Activated CD4-positive, alpha-beta T cell treated with anti-CD3 and anti-CD28 coated beads, Interleukin-2, Interleukin-6, amounts not matched to agents 100 ng/mL and 50 ng/mL, durations not matched to agents 16 hours and 8 hours (primary cell): ENCODE data around the gene TMEM179.

Source experiments
- DNase-seq: peaks from one replicate; pipeline ENCODE4 v3.0.0-alpha.2; 2020

The TMEM179 gene

DNA sequence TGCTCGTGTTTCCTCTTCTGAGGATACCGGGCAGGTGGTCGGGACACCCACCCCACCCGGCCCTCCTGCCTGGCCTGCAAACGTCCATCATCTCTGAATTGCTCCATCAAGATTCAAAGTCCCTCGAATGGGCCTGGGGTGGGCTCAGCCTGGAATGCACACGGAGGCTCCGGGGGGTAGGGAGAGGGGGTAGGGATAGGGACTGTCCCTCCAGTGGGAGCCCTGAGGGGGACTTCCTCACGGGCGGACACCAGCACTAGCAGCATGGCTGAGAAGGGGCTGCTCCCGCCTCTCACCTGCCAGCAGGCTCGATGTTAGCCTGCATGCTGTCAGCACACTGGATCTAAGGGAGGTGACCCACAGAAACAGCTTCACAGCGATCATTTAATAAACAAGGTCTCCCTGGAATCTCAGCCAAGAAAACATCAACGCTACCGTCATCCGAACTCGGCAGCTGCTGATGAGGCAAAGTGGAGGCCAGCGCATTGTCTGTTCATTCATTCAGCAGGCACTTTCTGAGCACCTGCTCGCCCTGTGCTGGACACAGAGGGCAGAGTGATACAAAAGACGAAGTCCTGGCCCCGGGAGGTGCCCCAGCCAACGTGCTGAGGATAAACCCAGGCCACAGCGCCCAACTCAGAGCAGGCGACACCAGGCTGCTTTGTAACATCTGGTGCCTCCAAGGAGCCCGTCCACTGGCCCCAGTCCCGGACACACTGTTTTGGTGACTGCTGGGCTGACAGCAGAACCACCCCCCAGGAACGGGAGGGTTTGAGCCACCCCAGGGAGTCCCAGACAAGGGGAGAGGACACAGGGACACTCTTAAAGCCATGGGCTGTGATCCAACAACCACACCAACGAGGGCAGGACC lies 6.3 kb downstream of the TMEM179 start:
- no peak for DNase-seq

DNA sequence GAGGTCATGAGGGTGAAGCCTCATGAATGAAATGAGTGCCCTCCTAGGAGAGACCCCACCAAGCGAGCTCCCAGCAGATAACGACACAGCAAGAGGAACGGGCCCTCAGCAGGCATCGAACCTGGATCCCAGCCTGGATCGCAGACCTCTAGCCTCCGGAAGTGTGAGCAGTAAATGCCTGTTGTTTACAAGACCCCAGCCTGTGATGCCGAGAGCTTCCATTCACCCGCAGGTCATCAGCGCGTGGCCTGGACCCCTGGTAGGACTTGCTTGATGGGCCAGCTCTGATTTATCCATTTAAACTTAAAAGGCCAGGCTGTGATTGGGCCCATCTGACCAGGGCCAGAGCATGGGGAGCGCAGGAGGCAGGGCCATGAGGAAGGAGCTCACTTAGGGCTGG lies 7.0 kb downstream of the TMEM179 start:
- DNase-seq: no peak

DNA sequence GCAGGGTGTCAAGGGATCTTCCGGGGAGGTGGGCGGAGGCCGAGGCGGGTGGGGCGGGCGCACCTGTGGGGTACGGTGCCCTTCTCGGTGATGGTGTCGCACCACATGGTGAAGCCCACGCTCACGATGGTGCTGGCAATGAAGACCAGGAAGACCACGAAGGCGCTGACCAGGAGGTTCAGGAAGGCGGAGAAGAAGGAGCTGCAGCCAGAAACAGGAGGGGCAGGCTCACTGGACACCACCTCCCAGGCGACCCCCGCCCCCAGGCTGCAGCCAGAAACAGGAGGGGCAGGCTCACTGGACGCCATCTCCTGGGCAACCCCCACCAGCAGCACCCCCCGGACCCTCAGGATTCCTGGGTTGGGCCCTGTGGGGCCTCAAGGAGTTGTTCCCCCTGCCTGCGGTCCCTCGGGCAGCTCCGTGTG lies 7.6 kb downstream of the TMEM179 start:
- no peak for DNase-seq

DNA sequence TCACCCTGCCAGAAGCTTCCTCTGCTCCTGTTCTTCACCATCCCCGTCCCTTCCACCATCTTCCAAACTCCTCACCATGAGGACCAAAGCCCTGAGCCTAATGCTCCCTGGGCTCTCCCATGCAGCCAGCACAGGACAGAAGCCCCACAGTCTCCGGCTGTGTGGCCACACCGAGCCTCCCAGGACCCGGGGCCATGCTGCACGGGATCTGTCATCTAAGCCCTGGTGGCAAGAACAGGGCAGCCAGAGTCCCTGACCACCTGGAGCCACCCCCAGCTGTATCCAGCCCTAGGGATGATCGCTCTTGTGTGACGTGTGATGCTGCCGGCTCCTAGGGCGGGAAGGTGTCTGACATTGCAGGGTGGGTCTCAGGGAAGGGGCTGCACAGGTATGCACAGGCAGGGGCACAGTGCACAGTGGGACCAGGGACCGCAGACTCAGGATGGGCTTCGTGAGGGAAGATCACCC lies 8.1 kb downstream of the TMEM179 start:
- no peak for DNase-seq

DNA sequence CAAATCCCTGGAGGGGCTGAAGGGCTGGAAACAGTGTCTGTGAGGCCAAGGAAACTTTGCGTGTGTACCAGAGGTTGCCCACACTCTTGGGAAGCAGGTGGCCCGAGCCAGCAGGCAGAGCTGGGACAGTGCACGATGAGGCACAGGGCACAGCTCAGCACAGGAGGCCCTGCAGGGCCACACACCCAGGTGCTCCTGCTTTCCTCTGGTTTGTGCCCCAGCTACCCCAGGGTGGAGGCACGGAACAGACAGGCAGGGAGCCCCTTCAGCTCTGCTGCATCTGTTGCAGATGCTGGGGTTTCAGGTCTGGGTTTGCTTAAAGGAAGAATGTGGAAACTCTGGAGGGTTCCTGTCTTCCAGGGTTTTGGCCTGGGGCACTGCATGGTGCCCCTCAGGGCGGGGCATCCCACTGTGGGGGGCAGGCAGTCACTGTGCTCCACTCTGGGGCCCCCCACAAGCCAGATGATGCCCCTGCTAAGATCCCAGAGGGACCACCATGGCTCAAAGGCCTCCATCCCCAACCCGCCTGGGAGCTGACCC lies 8.6 kb downstream of the TMEM179 start:
- no peak for DNase-seq

DNA sequence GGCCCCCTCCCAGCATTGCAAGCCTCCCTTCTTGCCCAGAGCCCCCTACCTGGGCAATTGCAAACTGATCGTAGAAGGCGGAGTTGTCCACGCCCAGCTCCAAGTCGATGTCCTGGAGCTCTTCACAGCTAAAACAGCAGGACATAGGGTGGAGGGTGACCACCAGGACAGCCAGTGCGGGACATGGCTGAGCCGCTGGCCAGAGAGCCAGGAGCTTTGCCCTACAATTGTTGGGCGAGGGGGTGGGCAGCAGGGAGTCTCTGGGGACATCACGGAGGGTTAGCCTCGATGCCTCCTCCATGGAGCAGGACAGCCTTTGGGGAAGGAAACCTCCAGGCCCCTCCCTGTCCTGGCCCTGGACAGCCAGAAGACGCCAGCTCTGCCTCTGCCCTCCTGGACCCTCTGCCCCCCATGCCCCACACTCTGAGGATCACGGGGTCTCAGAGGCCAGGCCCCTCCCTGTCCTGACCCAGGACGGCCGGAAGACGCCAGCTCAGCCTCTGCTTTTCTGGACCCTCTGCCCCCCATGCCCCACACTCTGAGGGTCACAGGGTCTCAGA lies 9.4 kb downstream of the TMEM179 start:
- DNase-seq: no peak

DNA sequence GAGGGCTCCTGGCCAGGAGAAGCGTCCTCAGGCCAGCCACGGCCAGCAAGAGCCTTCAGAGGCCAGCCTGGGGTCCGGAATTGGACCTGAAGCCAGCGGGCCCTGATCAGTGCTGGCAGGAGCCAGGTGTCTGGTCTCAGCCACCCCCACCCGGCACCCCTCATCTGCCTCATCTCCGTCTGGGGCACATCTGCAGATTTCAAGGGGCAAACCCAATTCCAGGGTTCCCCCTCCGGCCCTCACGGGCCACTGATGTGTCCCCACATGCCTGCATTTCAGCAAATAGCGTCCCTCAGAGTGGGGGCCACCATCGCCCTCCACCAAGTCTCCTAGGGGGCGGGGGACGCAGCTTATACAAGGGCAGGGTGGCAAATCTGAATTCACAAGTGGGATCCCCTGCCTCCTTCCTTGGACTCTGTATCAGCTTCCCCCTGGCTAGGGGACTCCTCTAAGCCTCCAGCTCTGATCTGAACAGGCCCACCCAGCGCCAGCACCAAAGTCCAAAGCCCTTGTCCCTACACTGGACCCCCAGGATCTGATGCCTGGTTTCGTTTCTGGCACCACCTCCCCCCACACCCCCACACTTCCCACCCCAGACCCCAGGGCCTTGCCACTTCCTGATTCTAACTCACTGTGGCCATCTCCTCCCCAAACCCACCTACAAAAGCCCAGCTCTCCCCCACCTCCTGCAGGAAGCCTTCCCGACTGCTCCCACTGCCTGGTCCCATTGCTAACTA lies 10.1 kb downstream of the TMEM179 start:
- DNase-seq: no peak

DNA sequence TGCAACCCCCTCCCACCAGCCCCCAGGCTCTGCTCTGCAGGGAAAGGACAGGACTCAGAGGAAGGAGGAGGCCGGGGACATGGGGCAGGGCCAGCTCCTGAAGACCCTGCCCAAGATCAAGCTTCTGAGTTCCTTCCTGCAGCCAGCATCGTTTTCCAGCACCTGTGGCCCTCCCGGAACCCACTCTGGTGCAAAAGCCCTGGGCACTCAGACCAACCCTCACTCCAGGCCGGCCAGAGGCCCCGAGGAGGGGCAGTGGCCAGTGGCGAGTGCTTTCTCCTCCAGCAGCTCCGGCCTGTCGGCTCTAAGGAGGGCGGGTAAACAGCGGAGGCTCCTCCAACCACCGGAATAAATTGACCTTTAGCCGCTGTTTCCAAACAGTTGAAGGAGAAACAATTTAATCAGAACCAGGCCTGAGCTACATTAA lies 10.8 kb downstream of the TMEM179 start:
- DNase-seq: no peak

DNA sequence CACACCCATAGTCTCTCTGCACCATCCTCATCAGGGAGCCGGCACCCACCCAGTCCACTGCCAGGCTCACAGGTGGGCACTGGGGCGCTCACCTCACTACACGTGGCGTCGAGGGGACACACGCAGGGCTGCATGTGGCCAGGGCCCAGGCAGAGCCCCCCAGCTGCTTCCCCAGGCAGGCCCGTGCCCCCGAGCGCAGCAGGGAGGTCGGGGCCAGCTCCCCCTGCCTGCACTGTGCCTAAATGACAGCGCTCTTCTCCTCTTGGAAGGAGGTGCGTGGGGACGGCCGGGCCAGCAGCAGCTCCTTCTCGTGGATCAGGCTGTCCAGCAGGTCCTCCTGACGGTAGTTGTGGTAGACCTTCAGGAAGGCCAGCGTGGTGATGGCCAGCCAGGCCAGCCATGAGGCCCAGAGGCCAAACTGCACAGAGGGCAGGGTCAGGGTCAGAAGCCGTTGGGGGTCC lies 11.3 kb downstream of the TMEM179 start:
- DNase-seq: no peak

DNA sequence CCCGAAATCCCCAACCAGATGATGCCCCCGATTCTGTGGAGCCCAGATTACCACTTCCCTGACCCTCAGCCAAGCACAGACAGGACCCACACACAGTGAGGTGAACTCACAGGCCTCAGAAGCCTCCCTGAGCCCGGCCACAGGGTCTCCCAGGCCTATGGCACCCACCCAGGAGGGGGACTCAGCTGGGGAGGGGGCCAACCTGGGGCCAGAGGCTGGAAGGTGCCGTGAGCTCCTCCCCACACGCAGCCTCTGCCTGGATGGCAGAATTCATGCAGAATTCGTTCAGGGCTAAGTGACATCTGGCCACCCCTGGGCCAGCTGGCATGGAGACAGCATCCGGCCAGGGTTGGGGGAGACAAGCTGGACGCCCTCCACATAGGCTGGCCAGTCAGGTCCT lies 11.8 kb downstream of the TMEM179 start:
- no peak for DNase-seq

DNA sequence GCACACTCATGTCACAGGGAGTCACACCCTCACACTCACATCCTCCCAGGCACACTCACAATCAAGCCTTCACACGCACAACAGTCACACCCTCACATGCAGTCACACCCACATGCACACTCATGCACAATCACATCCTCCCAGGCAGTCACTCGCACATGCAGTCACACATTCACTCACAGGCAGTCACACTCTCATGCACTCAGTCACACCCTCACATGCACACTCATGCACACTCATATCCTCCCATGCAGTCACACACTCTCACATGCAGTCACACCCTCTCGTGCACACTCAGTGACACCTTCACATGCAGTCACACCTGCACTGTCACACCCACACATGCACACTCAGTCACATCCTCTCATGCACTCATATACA lies 12.3 kb downstream of the TMEM179 start:
- no peak for DNase-seq

DNA sequence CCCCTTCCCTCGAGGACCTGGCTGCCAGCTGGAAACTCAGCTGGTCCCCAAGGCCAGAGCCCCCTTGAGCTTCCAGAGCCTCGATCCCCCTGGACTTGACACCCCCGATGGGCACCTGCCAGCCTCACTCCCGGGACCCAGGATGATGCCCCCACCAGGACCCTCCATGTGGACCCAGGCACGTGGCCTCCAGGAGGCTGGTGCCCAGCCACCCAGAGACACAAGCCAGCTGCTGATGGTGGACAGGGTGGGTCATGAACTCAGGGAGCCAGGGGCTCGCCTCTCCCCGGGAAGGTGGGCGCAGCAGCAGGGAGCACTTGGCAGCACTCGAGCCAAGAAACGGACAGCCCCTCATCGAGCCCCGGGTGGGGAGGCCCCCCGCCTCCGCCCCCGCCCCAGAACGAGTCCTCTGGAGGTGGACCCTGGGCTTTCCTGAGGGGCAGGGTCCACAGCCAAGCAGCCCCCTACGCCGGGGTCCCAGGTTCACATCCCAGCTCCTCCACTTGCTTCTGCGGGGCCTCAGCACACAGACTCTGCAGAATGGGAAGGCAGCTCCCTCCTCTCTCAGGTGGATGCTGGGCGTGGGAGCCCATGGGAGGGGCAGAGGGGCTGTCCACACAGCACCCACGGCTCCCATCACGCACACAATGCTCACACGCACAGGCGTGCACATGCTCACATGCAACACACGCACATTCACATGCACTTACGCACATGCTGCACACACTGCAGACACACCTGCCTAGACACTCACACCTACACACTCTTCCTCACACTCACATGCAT lies 12.9 kb downstream of the TMEM179 start:
- no peak for DNase-seq

DNA sequence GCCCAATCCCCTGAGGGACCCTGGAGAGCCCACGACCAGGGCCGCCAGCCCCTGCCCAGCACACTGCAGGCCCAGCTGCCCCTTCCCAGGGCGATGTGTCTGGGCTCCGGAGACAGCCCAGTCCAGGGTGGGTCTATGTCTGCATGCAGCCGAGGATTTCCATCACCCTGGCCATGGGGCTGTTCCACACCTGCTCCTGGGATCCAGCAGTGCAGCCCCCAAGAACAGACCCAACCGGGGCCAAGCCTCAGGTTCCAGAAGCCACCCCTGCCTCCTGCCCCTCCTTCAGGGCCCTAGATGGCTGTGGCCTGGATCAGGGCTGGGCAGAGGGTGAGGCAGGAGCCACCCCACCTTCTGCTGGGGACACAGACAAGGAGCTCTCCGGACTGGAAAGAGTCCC lies 13.5 kb downstream of the TMEM179 start:
- DNase-seq: no peak

DNA sequence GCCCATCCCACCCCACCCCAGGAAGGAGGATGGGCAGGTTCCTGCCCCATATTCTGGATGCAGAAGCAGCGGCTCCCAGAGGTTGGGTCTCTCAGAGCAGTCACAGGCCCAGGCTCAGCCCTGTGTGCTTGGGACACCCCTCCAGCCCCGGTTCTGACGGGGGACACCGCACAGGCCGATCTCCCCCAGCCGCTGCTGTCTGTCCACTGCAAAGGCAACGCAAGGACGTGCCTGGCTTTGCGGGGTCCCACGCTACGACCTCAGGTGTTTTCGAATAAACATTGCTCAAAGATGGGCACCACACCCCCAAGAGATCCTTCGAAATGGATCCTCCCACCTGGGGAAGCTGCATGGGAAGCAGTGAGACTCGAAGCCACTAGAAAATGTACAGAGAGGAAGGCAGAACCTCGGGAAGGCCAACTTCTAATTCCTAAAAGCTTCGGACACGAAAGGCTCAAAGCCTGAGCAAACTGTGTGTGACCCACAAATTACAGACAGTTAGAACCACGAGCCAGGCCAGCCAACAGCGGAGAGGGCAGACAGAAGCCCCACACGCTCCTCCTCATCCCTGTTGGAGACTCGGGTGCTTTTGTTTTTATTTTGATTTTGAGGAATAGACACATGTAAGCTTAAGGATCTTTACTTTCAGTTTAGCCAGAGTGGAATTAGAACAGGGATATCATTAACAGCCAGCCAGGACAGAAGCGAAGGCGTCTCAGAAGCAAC lies 14.2 kb downstream of the TMEM179 start:
- no peak for DNase-seq

DNA sequence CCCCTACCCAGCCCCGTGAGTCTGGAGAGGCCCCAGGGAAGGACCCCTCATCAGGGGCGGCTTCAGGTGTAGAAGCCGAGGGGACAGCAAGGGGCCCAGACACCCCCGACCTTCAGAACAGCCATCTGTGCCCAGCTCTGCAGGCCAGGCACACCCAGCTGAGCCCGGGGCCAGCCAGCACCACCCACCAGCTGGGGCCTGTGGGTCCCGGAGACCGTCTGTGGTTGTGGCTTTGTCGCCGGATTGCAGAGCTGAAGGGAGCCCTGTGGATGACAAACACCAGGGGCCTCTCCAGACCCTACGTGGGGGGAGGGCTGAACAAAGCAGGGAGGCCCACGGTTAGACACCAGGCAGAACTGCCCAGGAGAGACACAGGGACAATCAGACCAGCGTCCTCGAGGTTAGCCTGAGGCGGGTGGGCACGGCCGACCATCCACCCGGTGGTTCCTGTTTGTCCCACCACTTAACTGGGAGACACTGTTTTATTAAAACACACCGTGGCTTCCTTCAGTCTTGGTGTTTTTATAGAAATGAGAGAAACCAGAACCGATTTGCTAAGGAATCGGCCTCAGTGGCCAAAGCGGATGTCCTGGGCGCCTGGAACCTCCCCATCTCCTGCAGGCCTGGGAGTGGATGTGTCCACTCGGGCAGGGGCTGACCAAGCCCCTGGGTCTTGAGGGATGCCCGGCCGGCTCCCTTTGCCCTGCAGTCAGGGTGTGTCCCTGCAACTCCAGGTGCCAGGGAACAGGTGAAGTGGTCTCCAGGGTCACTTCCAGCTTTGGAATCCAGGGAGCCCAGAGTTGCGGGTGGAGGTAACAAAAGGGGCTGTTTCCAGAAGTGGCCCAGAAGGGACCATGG lies 15.0 kb downstream of the TMEM179 start:
- DNase-seq: no peak

DNA sequence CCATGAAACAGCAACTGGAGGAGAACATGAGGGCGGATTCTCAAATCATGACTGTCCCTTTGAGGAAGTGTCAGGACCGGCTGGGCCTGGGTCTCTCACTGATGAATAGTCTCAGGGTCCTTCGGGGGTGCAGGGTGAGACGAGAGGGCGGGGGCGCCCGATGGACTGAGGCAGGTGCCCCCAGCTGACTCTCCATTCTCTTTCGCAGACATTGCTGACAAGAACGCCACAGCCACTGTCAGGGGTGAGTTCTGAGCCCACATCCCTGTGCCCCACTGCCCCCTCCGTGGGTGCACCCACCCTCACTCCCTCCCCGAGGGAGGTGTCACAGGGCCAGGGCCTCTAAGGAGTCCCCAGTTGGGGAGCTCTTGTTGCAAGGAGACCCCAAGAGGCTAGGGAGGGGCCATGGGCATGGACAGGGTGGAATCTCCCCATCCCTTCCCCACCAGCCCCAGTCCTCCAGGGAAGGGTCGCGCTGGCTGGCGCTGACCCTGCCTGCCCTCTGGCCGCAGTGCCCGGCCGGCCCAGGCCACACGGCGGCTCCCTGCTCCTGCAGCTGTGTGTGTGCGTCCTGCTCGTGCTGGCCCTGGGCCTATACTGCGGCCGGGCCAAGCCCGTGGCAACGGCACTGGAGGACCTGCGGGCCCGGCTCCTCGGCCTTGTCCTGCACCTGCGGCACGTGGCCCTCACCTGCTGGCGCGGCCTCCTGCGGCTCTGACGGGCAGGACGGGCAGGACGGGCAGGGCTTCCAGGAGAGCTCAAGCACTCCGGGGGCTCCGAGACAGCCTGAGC lies 16.3 kb downstream of the TMEM179 start:
- DNase-seq: no peak

DNA sequence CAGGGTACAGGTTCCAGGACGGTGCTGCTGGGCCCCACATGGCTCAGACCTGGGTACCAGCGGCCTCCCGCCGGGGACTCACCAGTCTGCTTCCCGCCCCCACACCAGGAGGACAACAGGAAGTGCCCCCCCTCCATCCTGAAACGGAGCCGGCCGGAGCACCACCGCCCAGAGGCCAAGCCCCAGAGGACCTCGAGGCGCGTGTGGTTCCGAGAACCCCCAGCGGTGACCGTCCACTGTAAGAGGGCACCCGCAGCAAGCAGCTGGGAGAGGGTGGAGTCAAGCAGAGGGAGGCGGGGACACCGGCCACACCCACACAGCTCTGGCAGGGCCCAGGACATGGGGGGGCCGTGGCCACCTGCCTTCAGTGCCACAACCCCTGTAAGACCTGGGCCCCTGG lies 16.9 kb downstream of the TMEM179 start:
- DNase-seq: no peak

DNA sequence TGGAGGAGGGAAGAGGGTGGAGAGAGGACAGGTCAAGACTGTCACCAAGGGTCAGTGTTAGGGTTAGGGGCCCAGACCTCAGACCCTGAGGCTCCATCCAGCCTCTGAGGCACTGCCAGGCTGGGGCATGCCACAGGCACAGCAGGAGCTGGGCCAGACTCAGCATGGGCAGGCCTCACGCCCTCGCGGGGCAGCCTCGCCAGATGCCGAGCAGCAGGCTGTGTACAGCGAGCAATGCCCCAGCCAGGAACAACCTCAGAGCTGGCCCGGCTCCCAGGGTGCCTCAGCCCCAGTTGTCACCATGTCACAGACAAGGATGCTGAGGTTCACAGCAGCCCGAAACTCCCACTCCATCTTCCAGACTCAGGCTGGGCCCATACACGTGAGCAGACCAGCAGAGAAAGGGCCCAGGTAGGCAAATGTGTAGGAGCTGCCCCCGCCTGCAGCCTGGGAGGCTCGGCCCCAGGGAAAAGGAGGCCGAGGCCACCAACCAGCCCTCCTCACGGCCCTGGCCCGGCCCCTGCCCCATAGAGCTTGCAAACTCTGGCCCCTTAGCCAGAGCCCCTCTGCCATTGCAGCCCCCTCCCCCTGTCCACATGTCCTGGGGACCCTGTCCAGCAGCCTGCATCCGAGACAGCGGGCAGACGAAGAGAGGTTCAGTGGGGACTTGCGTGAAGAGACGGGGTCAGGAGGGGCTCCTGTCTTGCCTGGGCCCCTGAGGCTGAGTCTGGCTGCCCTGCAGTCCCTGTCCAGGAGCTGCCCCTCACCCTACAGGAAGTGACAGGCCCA lies 17.5 kb downstream of the TMEM179 start:
- no peak for DNase-seq
